ENCODE results near the gene SPOCK1. TPM values are rescaled to one million over a fixed set of nuclear protein-coding genes. Genes with fewer than 3 reads are reported as not detected.

SPOCK1 gene
- total and polyA plus RNA-seq, 2 donors (not counting 3 experiments of a cell fraction or from before 2014, with no cell fraction given), result 144 to 280 TPM

DNA sequence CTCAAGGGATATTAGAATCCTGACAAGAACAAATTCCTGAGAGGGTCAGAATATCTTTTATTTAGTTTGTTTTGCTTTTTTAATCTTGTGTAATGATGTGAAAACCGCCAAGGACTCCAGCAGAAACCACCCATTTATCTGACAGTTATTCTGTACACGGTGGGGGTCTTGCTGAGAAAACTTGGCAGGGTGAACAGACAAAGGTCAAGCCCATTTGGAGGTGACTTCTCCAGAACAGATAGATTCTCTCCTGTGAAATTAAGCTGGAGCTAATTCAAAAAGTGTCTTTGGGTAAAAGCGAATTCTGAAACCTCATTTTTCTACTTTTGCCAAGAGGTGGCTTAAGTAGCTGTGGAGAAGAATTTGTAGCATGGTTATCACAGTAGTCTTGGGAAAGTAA, 484.4 kb downstream of the SPOCK1 start:
- no peaks in the 10 kb centered on the region for H3K79me2 ChIP-seq (ENCODE audit: control insufficient read depth, insufficient read depth, low read length)
- ChIA-PET POLR2A (no interaction called here), CTCF (interaction anchor here (1.1 kb wide), 1 partner anchor 10 kb away, joined by 3 read pairs; no protein-coding TSS in a partner anchor)
- no peak overlapping the region for H2AFZ ChIP-seq (ENCODE audit: low read depth, low read length)
- H3K9ac ChIP-seq (replicated peaks; ENCODE audit: extremely low read depth, insufficient read depth, low read length), result no peak overlapping the region
- intact Hi-C loops (cut with micrococcal nuclease), result no loop called here
- H3K4me3 ChIP-seq (replicated peaks in 1 of 3; ENCODE audit: insufficient read depth in 1 of 3, low read depth in 1 of 3, low read length in 3 of 3), result no peak overlapping the region
- no peaks in the 10 kb centered on the region for H3K36me3 ChIP-seq (ENCODE audit: control insufficient read depth in 2 of 2, extremely low read depth in 1 of 2, insufficient read depth in 2 of 2, low read length in 2 of 2)
- no peaks in the 10 kb centered on the region for H4K20me1 ChIP-seq (replicated peaks; ENCODE audit: control insufficient read depth, extremely low read depth, insufficient read depth, low read length)
- no peaks in the 10 kb centered on the region for H3K9me1 ChIP-seq (replicated peaks; ENCODE audit: control insufficient read depth, extremely low read depth, insufficient read depth, low read length)
- H3K27me3 ChIP-seq (ENCODE audit: control insufficient read depth in 2 of 2, insufficient read depth in 2 of 2, low read length in 2 of 2), result no peaks in the 10 kb centered on the region
- H3K4me1 ChIP-seq (ENCODE audit: control insufficient read depth, extremely low read depth, insufficient read depth, low read length), result no peaks in the 10 kb centered on the region
- no peaks in the 10 kb centered on the region for H3K9me3 ChIP-seq (replicated peaks; ENCODE audit: control insufficient read depth, insufficient read depth, low read length)
- FAIRE-seq, result no peak
- no peak overlapping the region for H3K27ac ChIP-seq (ENCODE audit: insufficient read depth, low read depth, low read length)
- no peak for DNase-seq (ENCODE audit: low read depth, low spot score)
- BruUV-seq (replicated peaks), result no TSS peak
- TF ChIP-seq POLR2AphosphoS5 (IDR thresholded peaks at IDR 0.05; ENCODE audit: insufficient read depth, low read depth, low read length), result no peak
- no peak overlapping the region for H3K4me2 ChIP-seq (ENCODE audit: insufficient read depth, low read length)
- dilution Hi-C loops (cut with MboI; ENCODE audit: extremely low pct_ligation_motif_present, low sequenced_read_pairs), result no loop called here

DNA sequence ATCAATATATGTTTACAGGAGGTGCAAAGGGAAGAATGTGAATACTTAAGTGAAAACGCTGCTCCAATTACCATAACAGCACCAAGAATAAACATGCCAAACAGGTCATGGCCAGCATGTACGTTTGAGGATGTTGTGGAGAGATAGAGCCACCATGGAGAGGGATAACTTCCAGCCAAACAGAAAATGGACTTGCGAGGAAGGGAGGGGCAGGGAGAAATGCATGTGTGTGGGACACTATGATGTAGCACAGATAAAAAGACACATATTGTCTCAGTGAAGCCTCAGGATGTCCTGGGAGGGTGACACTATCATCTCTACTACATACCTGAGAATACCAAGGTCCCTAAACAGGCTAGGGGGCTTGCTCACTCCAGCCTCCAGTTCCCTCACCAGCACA, 488.9 kb downstream of the SPOCK1 start:
- H3K4me2 ChIP-seq (ENCODE audit: insufficient read depth, low read length), result no peak overlapping the region
- no peak overlapping the region for H3K9ac ChIP-seq (replicated peaks; ENCODE audit: extremely low read depth, insufficient read depth, low read length)
- dilution Hi-C loops (cut with MboI; ENCODE audit: extremely low pct_ligation_motif_present, low sequenced_read_pairs), result no loop called here
- POLR2A ChIA-PET, result no interaction called here
- FAIRE-seq, result no peak
- DNase-seq (ENCODE audit: low read depth, low spot score), result no peak
- no peaks in the 10 kb centered on the region for H4K20me1 ChIP-seq (replicated peaks; ENCODE audit: control insufficient read depth, extremely low read depth, insufficient read depth, low read length)
- H3K79me2 ChIP-seq (ENCODE audit: control insufficient read depth, insufficient read depth, low read length), result no peaks in the 10 kb centered on the region
- H3K4me3 ChIP-seq (replicated peaks in 1 of 3; ENCODE audit: insufficient read depth in 1 of 3, low read depth in 1 of 3, low read length in 3 of 3), result no peak overlapping the region
- no peaks in the 10 kb centered on the region for H3K36me3 ChIP-seq (ENCODE audit: control insufficient read depth in 2 of 2, extremely low read depth in 1 of 2, insufficient read depth in 2 of 2, low read length in 2 of 2)
- no peaks in the 10 kb centered on the region for H3K4me1 ChIP-seq (ENCODE audit: control insufficient read depth, extremely low read depth, insufficient read depth, low read length)
- H3K9me3 ChIP-seq (replicated peaks; ENCODE audit: control insufficient read depth, insufficient read depth, low read length), result no peaks in the 10 kb centered on the region
- H2AFZ ChIP-seq (ENCODE audit: low read depth, low read length), result no peak overlapping the region
- CTCF ChIA-PET, result interaction anchor here (1.4 kb wide), 1 partner anchor 11 kb away, joined by 6 read pairs; no protein-coding TSS in a partner anchor
- no peak overlapping the region for H3K27ac ChIP-seq (ENCODE audit: insufficient read depth, low read depth, low read length)
- no peak for TF ChIP-seq JUN (IDR thresholded peaks at IDR 0.05; ENCODE audit: borderline replicate concordance, insufficient read depth, insufficient read length, low read depth)
- TF ChIP-seq, protein P1, sequence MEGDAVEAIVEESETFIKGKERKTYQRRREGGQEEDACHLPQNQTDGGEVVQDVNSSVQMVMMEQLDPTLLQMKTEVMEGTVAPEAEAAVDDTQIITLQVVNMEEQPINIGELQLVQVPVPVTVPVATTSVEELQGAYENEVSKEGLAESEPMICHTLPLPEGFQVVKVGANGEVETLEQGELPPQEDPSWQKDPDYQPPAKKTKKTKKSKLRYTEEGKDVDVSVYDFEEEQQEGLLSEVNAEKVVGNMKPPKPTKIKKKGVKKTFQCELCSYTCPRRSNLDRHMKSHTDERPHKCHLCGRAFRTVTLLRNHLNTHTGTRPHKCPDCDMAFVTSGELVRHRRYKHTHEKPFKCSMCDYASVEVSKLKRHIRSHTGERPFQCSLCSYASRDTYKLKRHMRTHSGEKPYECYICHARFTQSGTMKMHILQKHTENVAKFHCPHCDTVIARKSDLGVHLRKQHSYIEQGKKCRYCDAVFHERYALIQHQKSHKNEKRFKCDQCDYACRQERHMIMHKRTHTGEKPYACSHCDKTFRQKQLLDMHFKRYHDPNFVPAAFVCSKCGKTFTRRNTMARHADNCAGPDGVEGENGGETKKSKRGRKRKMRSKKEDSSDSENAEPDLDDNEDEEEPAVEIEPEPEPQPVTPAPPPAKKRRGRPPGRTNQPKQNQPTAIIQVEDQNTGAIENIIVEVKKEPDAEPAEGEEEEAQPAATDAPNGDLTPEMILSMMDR (IDR thresholded peaks at IDR 0.05; ENCODE audit: extremely low read depth in 1 of 2, insufficient read depth in 1 of 2, low read depth in 1 of 2, low read length in 2 of 2), result no peak
- no peak for TF ChIP-seq EZH2 (IDR thresholded peaks at IDR 0.05; ENCODE audit: borderline replicate concordance, low read depth, low read length, severe bottlenecking)
- TF ChIP-seq, protein P2, sequence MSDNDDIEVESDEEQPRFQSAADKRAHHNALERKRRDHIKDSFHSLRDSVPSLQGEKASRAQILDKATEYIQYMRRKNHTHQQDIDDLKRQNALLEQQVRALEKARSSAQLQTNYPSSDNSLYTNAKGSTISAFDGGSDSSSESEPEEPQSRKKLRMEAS (IDR thresholded peaks at IDR 0.05; ENCODE audit: insufficient read depth, insufficient read length), result no peak
- TF ChIP-seq POLR2AphosphoS5 (IDR thresholded peaks at IDR 0.05; ENCODE audit: insufficient read depth, low read depth, low read length), result no peak
- TF ChIP-seq MYC (IDR thresholded peaks at IDR 0.05; ENCODE audit: low read depth, low read length), result no peak
- no peak for TF ChIP-seq GATA2 (IDR thresholded peaks at IDR 0.05; ENCODE audit: insufficient read depth, insufficient read length, low read depth, low read length)
- no peak for TF ChIP-seq POLR2A (IDR thresholded peaks at IDR 0.05; ENCODE audit: low read depth, low read length)
- no peak for TF ChIP-seq FOS (IDR thresholded peaks at IDR 0.05; ENCODE audit: borderline replicate concordance, insufficient read depth, low read length)
- BruUV-seq (replicated peaks), result no TSS peak
- H3K9me1 ChIP-seq (replicated peaks; ENCODE audit: control insufficient read depth, extremely low read depth, insufficient read depth, low read length), result no peaks in the 10 kb centered on the region
- intact Hi-C loops (cut with micrococcal nuclease), result no loop called here
- H3K27me3 ChIP-seq (ENCODE audit: control insufficient read depth in 2 of 2, insufficient read depth in 2 of 2, low read length in 2 of 2), result no peaks in the 10 kb centered on the region

All from endothelial cell of umbilical vein (primary cell).